HCT116 (cell line): ENCODE measurements around the gene RXRA. TPM values are rescaled to one million over a fixed set of nuclear protein-coding genes. Genes with fewer than 3 reads are reported as not detected.

Experiments
- ATAC-seq: fragments of 200-7000 bp; cut with Tn5 transposase; 2 replicates; pipeline ENCODE4 v1.9.1; 2020; ENCODE audit warnings: mild to moderate bottlenecking, moderate library complexity
- BruUV-seq: library from RNA; stranded (reverse); fragments of 400-500 nt; replicated peaks from 2 replicates; lab custom pipeline; 2021; lab: Mats Ljungman, UMichigan
- CTCF ChIA-PET: fragments of 300-600 bp; sonication (Branson Sonifier 250); formaldehyde crosslinking; loops from one replicate; lab custom pipeline; 2021; ENCODE audit warnings: antibody characterized with exemption; lab: Charles Lee
- POLR2A ChIA-PET: fragments of 300-600, 350-600 bp; sonication (Branson Sonifier 250); formaldehyde crosslinking; loops from one replicate; lab custom pipeline; 2021; ENCODE audit warnings: antibody characterized with exemption; lab: Charles Lee
- RAD21 ChIA-PET, 2 experiments: fragments of 300-600 bp; sonication (Branson Sonifier 250); formaldehyde crosslinking; loops; one replicate each; lab custom pipeline; 2023; ENCODE audit warnings: low total read pairs in 2 of 2; ENCODE audit not compliant: uncharacterized antibody in 2 of 2, unreplicated experiment in 2 of 2, low non-redundant PET in 1 of 2; lab: Charles Lee
- DNase-seq: peaks from one replicate; pipeline ENCODE4 v3.0.0-alpha.2; 2010; ENCODE audit warnings: low read depth, low spot score
- H2AFZ ChIP-seq: fragments of 200-600 bp; shearing (Covaris generic), sonication (generic); 2 replicates; pipeline ENCODE4 v1.6.1; 2017; ENCODE audit warnings: low read depth, mixed run types, mixed read lengths, antibody characterized with exemption, low read length; ENCODE audit not compliant: poor library complexity, severe bottlenecking
- H3K27ac ChIP-seq: 2 replicates; pipeline ENCODE4 v1.5.1; 2012; ENCODE audit warnings: low read depth, low read length
- H3K27me3 ChIP-seq: fragments of 200-600 bp; sonication (generic); 2 replicates; pipeline ENCODE4 v1.6.1; 2016; ENCODE audit warnings: mixed run types, low read length, mixed read lengths; ENCODE audit not compliant: insufficient read depth
- H3K36me3 ChIP-seq, 2 experiments: fragments of 200-500 bp in 1 of 2; fragments of 200-600 bp in 1 of 2; sonication (Bioruptor generic) in 1 of 2; sonication (generic) in 1 of 2; 2 replicates each; pipeline versions ENCODE4 v1.5.1 to v1.6.1; 2014 to 2016; ENCODE audit warnings: low read length in 2 of 2, inconsistent platforms in 1 of 2, mixed read lengths in 1 of 2, mixed run types in 1 of 2; ENCODE audit not compliant: insufficient read depth in 2 of 2, control insufficient read depth in 1 of 2
- H3K4me1 ChIP-seq, 2 experiments: fragments of 200-600 bp in 1 of 2; sonication (generic) in 1 of 2; 2 replicates each; pipeline versions ENCODE4 v1.5.1 to v1.6.1; 2012 to 2017; ENCODE audit warnings: low read length in 2 of 2, inconsistent platforms in 1 of 2, mild to moderate bottlenecking in 1 of 2, mixed read lengths in 1 of 2, mixed run types in 1 of 2, moderate library complexity in 1 of 2; ENCODE audit not compliant: insufficient read depth in 2 of 2, control insufficient read depth in 1 of 2
- H3K4me2 ChIP-seq: fragments of 200-600 bp; sonication (generic); 2 replicates; pipeline ENCODE4 v1.6.1; 2017; ENCODE audit warnings: mixed run types, low read length, mixed read lengths
- H3K4me3 ChIP-seq, 2 experiments: fragments of 200-600 bp in 1 of 2; sonication (generic) in 1 of 2; replicated peaks in 1 of 2; 2 replicates each; pipeline ENCODE4 v1.5.1; 2011 to 2016; ENCODE audit warnings: low read length in 2 of 2, control low read depth in 1 of 2, low read depth in 1 of 2, mild to moderate bottlenecking in 1 of 2, mixed read lengths in 1 of 2, mixed run types in 1 of 2
- H3K79me2 ChIP-seq: fragments of 200-600 bp; sonication (generic); 2 replicates; pipeline ENCODE4 v1.6.1; 2017; ENCODE audit warnings: mild to moderate bottlenecking, mixed run types, low read length, moderate library complexity, mixed read lengths; ENCODE audit not compliant: insufficient read depth
- H3K9ac ChIP-seq: fragments of 200-600 bp; sonication (generic); 2 replicates; pipeline ENCODE4 v1.6.1; 2016; ENCODE audit warnings: low read length, mixed read lengths
- H3K9me2 ChIP-seq: fragments of 200-600 bp; sonication (generic), shearing (Covaris generic); 2 replicates; pipeline ENCODE4 v1.6.1; 2017; ENCODE audit warnings: mixed run types, mild to moderate bottlenecking, moderate library complexity; ENCODE audit not compliant: insufficient read depth
- H3K9me3 ChIP-seq, 2 experiments: fragments of 200-500 bp in 1 of 2; fragments of 200-600 bp in 1 of 2; sonication (Bioruptor generic) in 1 of 2; sonication (generic) in 1 of 2; 2 replicates each; pipeline ENCODE4 v1.6.1; 2014 to 2017; ENCODE audit warnings: low read length in 2 of 2, mixed read lengths in 2 of 2, inconsistent platforms in 1 of 2, low read depth in 1 of 2, mild to moderate bottlenecking in 1 of 2, mixed run types in 1 of 2, moderate library complexity in 1 of 2; ENCODE audit not compliant: control insufficient read depth in 1 of 2, insufficient read depth in 1 of 2
- H4K20me1 ChIP-seq: fragments of 200-600 bp; sonication (generic), shearing (Covaris generic); 2 replicates; pipeline ENCODE4 v1.6.1; 2017; ENCODE audit warnings: mixed run types, mild to moderate bottlenecking, moderate library complexity; ENCODE audit not compliant: insufficient read depth
- CBX3 ChIP-seq: IDR thresholded peaks from 2 replicates; pipeline ENCODE4 v1.6.1; 2012; ENCODE audit warnings: low read depth
- CEBPB ChIP-seq: IDR thresholded peaks from 2 replicates; pipeline ENCODE4 v1.6.1; 2012; ENCODE audit warnings: low read depth
- EGR1 ChIP-seq: IDR thresholded peaks from 2 replicates; pipeline ENCODE4 v1.6.1; 2012; ENCODE audit warnings: low read depth
- ELF1 ChIP-seq: IDR thresholded peaks from 2 replicates; pipeline ENCODE4 v1.6.1; 2012; ENCODE audit warnings: low read depth, borderline replicate concordance
- EZH2 ChIP-seq: fragments of 200-600 bp; sonication (generic); IDR thresholded peaks from 2 replicates; pipeline ENCODE4 v1.6.1; 2017; ENCODE audit warnings: antibody characterized with exemption, mixed run types
- EZH2phosphoT487 ChIP-seq: fragments of 200-600 bp; IDR thresholded peaks from 2 replicates; pipeline ENCODE4 v1.6.1; 2018; ENCODE audit warnings: antibody characterized with exemption, borderline replicate concordance
- JUND ChIP-seq: IDR thresholded peaks from 2 replicates; pipeline ENCODE4 v1.6.1; 2012
- POLR2A ChIP-seq: IDR thresholded peaks from 2 replicates; pipeline ENCODE4 v1.7.0; 2011; ENCODE audit warnings: borderline replicate concordance; ENCODE audit not compliant: insufficient read depth, insufficient read length; ENCODE audit errors: extremely low read depth
- POLR2AphosphoS5 ChIP-seq: IDR thresholded peaks from 2 replicates; pipeline ENCODE4 v1.6.1; 2011; ENCODE audit warnings: mild to moderate bottlenecking, low read depth, low read length, moderate library complexity
- RAD21 ChIP-seq: IDR thresholded peaks from 2 replicates; pipeline ENCODE4 v1.6.1; 2012; ENCODE audit warnings: low read depth, mild to moderate bottlenecking
- SIN3A ChIP-seq: IDR thresholded peaks from 2 replicates; pipeline ENCODE4 v1.6.1; 2012; ENCODE audit warnings: low read depth
- SRF ChIP-seq: IDR thresholded peaks from 2 replicates; pipeline ENCODE4 v1.6.1; 2012; ENCODE audit warnings: low read depth
- TCF7L2 ChIP-seq: IDR thresholded peaks from 2 replicates; pipeline ENCODE4 v1.7.0; 2011; ENCODE audit warnings: borderline replicate concordance, inconsistent platforms; ENCODE audit not compliant: insufficient read depth, insufficient read length; ENCODE audit errors: extremely low read depth
- ZFX ChIP-seq: fragments of 450-650 bp; IDR thresholded peaks from 2 replicates; pipeline ENCODE4 v1.6.1; 2017
- ZNF274 ChIP-seq: fragments of 200-500 bp; sonication (Bioruptor generic); IDR thresholded peaks from 2 replicates; pipeline ENCODE4 v1.6.1; 2014; ENCODE audit warnings: mild to moderate bottlenecking, low read depth, low read length, inconsistent platforms
- intact Hi-C: fragments of 100-400 bp; cut with micrococcal nuclease; formaldehyde crosslinking; loops from 2 replicates; pipeline ENCODE4 v1.10.0; 2022
- total RNA-seq: library from RNA; stranded (reverse); gene quantifications from one replicate; pipeline ENCODE4 v1.2.1, GENCODE V29; 2021; ENCODE audit not compliant: unreplicated experiment
- TF ChIP-seq, protein P1 (sequence below): IDR thresholded peaks from 2 replicates; pipeline ENCODE4 v1.6.1; 2012
- TF ChIP-seq, protein P2 (sequence below): IDR thresholded peaks from 2 replicates; pipeline ENCODE4 v1.6.1; 2011; ENCODE audit warnings: mild to moderate bottlenecking, low read length, moderate library complexity; ENCODE audit not compliant: insufficient replicate concordance; ENCODE audit errors: extremely low read depth
- TF ChIP-seq, protein P3 (sequence below), 3 experiments: fragments of 200-600 bp in 1 of 3; sonication (generic) in 1 of 3; IDR thresholded peaks in 2 of 3; conservative IDR thresholded peaks in 1 of 3; 2 replicates each; pipeline ENCODE4 v1.5.1; 2012 to 2017; ENCODE audit warnings: low read depth in 2 of 3, low read length in 2 of 3, antibody characterized with exemption in 1 of 3, borderline replicate concordance in 1 of 3, control low read depth in 1 of 3, mild to moderate bottlenecking in 1 of 3, mixed read lengths in 1 of 3, mixed run types in 1 of 3, moderate library complexity in 1 of 3; ENCODE audit not compliant: insufficient read depth in 1 of 3
- TF ChIP-seq, protein P4 (sequence below): IDR thresholded peaks from 2 replicates; pipeline ENCODE4 v1.6.1; 2012

Gene RXRA
- total RNA-seq, 1 experiment from 2014 or later, result 43.9 TPM

GRCh38 chr9:134460206-134460605 is 134.0 kb downstream of the RXRA start:
- ChIA-PET RAD21 (no interaction called here), POLR2A (no interaction called here), CTCF (no interaction called here)
- Histone ChIP-seq H2AFZ (no peak overlapping the region), H3K4me1 (peaks cover 6 to 15% of the 10 kb centered on the region in 2 experiments; a peak in 3 of 4 replicates), H3K36me3 (no peaks in the 10 kb centered on the region), H4K20me1 (no peaks in the 10 kb centered on the region), H3K27ac (no peak overlapping the region), H3K4me2 (no peak overlapping the region), H3K9me2 (no peaks in the 10 kb centered on the region), H3K9me3 (peaks cover 0 to 11% of the 10 kb centered on the region in 2 experiments; a peak in 1 of 4 replicates), H3K9ac (no peak overlapping the region), H3K4me3 (no peak overlapping the region), H3K27me3 (no peaks in the 10 kb centered on the region), H3K79me2 (no peaks in the 10 kb centered on the region)
- TF ChIP-seq ZFX (no peak), POLR2A (no peak), ELF1 (no peak), CEBPB (no peak), POLR2AphosphoS5 (no peak), EZH2phosphoT487 (no peak), EZH2 (no peak), ZNF274 (no peak), SRF (no peak), CBX3 (no peak)
- TF ChIP-seq, protein P1, sequence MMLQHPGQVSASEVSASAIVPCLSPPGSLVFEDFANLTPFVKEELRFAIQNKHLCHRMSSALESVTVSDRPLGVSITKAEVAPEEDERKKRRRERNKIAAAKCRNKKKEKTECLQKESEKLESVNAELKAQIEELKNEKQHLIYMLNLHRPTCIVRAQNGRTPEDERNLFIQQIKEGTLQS, result no peak
- ATAC-seq (no peak), DNase-seq (no peak)
- intact Hi-C loops, result no loop called here
- no TSS peak for BruUV-seq

DNA sequence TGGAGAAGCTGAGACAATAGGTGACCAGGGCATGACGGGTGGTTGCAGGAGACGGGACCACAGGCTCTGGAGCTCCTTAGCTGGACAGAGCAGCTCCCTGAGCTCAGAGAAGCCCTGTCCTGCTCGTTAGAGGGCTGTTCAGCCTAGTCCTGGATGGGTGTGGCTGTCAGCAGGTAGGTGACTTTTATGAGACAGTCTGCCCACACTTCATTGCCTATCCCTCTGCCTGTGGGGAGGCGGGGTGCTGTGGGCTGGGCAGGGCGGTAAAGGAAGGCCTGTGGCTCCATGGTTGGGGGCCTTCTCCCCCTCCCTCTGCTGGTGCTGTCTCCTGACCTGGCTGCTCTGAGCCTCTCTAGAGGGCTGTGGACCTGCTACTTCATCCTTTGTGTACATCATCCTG is 134.6 kb downstream of the RXRA start:
- intact Hi-C loops, result no loop called here
- Histone ChIP-seq H3K9ac (no peak overlapping the region), H3K9me2 (no peaks in the 10 kb centered on the region), H4K20me1 (no peaks in the 10 kb centered on the region), H3K4me2 (no peak overlapping the region), H3K4me1 (peaks cover 6 to 12% of the 10 kb centered on the region in 2 experiments; a peak in 3 of 4 replicates), H3K79me2 (no peaks in the 10 kb centered on the region), H3K9me3 (peaks cover 0 to 11% of the 10 kb centered on the region in 2 experiments; a peak in 1 of 4 replicates), H2AFZ (no peak overlapping the region), H3K4me3 (no peak overlapping the region), H3K36me3 (no peaks in the 10 kb centered on the region), H3K27ac (no peak overlapping the region), H3K27me3 (no peaks in the 10 kb centered on the region)
- ChIA-PET RAD21 (no interaction called here), POLR2A (no interaction called here), CTCF (no interaction called here)
- DNase-seq, result no peak
- no peak for ATAC-seq
- BruUV-seq, result no TSS peak
- TF ChIP-seq TCF7L2 (no peak), SRF (no peak), EGR1 (no peak), EZH2 (no peak), SIN3A (no peak), RAD21 (no peak), ZFX (no peak), JUND (no peak), ELF1 (no peak), ZNF274 (no peak)
- TF ChIP-seq, protein P2, sequence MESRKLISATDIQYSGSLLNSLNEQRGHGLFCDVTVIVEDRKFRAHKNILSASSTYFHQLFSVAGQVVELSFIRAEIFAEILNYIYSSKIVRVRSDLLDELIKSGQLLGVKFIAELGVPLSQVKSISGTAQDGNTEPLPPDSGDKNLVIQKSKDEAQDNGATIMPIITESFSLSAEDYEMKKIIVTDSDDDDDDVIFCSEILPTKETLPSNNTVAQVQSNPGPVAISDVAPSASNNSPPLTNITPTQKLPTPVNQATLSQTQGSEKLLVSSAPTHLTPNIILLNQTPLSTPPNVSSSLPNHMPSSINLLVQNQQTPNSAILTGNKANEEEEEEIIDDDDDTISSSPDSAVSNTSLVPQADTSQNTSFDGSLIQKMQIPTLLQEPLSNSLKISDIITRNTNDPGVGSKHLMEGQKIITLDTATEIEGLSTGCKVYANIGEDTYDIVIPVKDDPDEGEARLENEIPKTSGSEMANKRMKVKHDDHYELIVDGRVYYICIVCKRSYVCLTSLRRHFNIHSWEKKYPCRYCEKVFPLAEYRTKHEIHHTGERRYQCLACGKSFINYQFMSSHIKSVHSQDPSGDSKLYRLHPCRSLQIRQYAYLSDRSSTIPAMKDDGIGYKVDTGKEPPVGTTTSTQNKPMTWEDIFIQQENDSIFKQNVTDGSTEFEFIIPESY, result no peak
- TF ChIP-seq, protein P3, sequence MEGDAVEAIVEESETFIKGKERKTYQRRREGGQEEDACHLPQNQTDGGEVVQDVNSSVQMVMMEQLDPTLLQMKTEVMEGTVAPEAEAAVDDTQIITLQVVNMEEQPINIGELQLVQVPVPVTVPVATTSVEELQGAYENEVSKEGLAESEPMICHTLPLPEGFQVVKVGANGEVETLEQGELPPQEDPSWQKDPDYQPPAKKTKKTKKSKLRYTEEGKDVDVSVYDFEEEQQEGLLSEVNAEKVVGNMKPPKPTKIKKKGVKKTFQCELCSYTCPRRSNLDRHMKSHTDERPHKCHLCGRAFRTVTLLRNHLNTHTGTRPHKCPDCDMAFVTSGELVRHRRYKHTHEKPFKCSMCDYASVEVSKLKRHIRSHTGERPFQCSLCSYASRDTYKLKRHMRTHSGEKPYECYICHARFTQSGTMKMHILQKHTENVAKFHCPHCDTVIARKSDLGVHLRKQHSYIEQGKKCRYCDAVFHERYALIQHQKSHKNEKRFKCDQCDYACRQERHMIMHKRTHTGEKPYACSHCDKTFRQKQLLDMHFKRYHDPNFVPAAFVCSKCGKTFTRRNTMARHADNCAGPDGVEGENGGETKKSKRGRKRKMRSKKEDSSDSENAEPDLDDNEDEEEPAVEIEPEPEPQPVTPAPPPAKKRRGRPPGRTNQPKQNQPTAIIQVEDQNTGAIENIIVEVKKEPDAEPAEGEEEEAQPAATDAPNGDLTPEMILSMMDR (IDR thresholded peaks at IDR 0.05 in 2 of 3, conservative IDR thresholded peaks at IDR 0.05 in 1 of 3; ENCODE audit: borderline replicate concordance in 1 of 3, insufficient read depth in 1 of 3, low read depth in 2 of 3, low read length in 2 of 3), result no peak
- TF ChIP-seq, protein P4, sequence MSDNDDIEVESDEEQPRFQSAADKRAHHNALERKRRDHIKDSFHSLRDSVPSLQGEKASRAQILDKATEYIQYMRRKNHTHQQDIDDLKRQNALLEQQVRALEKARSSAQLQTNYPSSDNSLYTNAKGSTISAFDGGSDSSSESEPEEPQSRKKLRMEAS, result no peak
